ENCODE measurements around the gene PRIM2. TPM values are rescaled to one million over a fixed set of nuclear protein-coding genes. Genes with fewer than 3 reads are reported as not detected.
A peak's percentile ranks its signal among the peaks of the same experiment; 100 is the strongest.
"Not testable (repeated sequence)": the region's sequence is repeated elsewhere in the genome, so short reads cannot be mapped to it uniquely, and the experiment has no call there.

The PRIM2 gene
- total RNA-seq (9.7 TPM), polyA plus RNA-seq (ENCODE audit: insufficient read depth, low read depth, low replicate concordance) (3.0 TPM)
- long read RNA-seq, donor 1, partial matches to known transcripts = 0 of 2 reads
- long read RNA-seq, donor 1, other reads (novel, unspliced or antisense) = 0 of 2 reads
- long read RNA-seq, donor 2, partial matches to known transcripts = 0 of 1 reads
- long read RNA-seq, donor 2, other reads (novel, unspliced or antisense) = 0 of 1 reads
- long read RNA-seq, donor 3, partial matches to known transcripts = 0 of 2 reads
- long read RNA-seq, donor 3, other reads (novel, unspliced or antisense) = 0 of 2 reads
- long read RNA-seq, donor 4, partial matches to known transcripts = 0 of 3 reads
- long read RNA-seq, donor 4, other reads (novel, unspliced or antisense) = 0 of 3 reads
- long read RNA-seq, donor 5 = 0 reads
- long read RNA-seq, donor 6, transcript PRIM2-207 (14 exons, 2,308 nt) = major isoform, 8 of 8 reads
- long read RNA-seq, donor 6, partial matches to known transcripts = 0 of 8 reads
- long read RNA-seq, donor 6, other reads (novel, unspliced or antisense) = 0 of 8 reads
- long read RNA-seq, donor 7, partial matches to known transcripts = 1 of 5 reads
- long read RNA-seq, donor 7, other reads (novel, unspliced or antisense) = 2 of 5 reads
- long read RNA-seq, donor 8 = 0 reads
- long read RNA-seq, donor 9 = 0 reads
- long read RNA-seq, donor 10, partial matches to known transcripts = 0 of 1 reads
- long read RNA-seq, donor 10, other reads (novel, unspliced or antisense) = 0 of 1 reads

- peaks cover 0 to 3% (median 0%) of the 10 kb centered on the region in 3 donors for H3K36me3 ChIP-seq (ENCODE audit: control insufficient read depth in 2 of 3, insufficient read depth in 3 of 3, low read length in 3 of 3)
- FAIRE-seq = peak; percentile 70
- peak; percentile 88 to 95 (median 92) for DNase-seq
- no peaks in the 10 kb centered on the region for H3K27me3 ChIP-seq (ENCODE audit: control insufficient read depth, insufficient read depth, low read length)
- H3K9ac ChIP-seq (ENCODE audit: low read length in 3 of 3) = peak within 1 kb of the TSS; percentile 74 to 96 (median 81)
- peaks cover 0 to 4% (median 4%) of the 10 kb centered on the region in 3 donors for H3K4me1 ChIP-seq (ENCODE audit: control insufficient read depth in 2 of 3, insufficient read depth in 2 of 3, low read depth in 1 of 3, low read length in 3 of 3)
- H3K4me3 ChIP-seq (ENCODE audit: low read length in 3 of 3) = peak within 1 kb of the TSS; percentile 88 to 95 (median 92)
- no peak for TF ChIP-seq CTCF (IDR thresholded peaks at IDR 0.05; ENCODE audit: borderline replicate concordance, extremely low read depth, insufficient read depth)
- intact Hi-C loops (cut with DNase I) = loop anchor here (10.0 kb wide), 1 partner anchor 413 kb away; no protein-coding TSS in a partner anchor
- no peaks in the 10 kb centered on the region for H3K9me3 ChIP-seq (ENCODE audit: control insufficient read depth in 2 of 3, insufficient read depth in 1 of 3, low read length in 3 of 3)
- peak within 1 kb of the TSS in 1 of 2 donors; percentile 35 for H3K27ac ChIP-seq (ENCODE audit: low read depth in 2 of 2, low read length in 2 of 2)
Observed at GRCh38 chr6:57317060-57317943, at the start of gene PRIM2. Gene PRIM2 (plus strand): TSS chr6:57317630. CDS start chr6:57318446, 816 bp downstream.

- DNase-seq (no peak), FAIRE-seq (no peak)
- intact Hi-C loops (cut with DNase I) = no loop called here
- H3K36me3 ChIP-seq (ENCODE audit: control insufficient read depth in 2 of 3, insufficient read depth in 3 of 3, low read length in 3 of 3) = no peaks in the 10 kb centered on the region
- no peak for TF ChIP-seq CTCF (IDR thresholded peaks at IDR 0.05; ENCODE audit: borderline replicate concordance, extremely low read depth, insufficient read depth)
- no peak overlapping the region for H3K4me3 ChIP-seq (ENCODE audit: low read length in 3 of 3)
- no peak overlapping the region for H3K9ac ChIP-seq (ENCODE audit: low read length in 3 of 3)
- no peaks in the 10 kb centered on the region for H3K9me3 ChIP-seq (ENCODE audit: control insufficient read depth in 2 of 3, insufficient read depth in 1 of 3, low read length in 3 of 3)
- H3K27me3 ChIP-seq (ENCODE audit: control insufficient read depth, insufficient read depth, low read length) = no peaks in the 10 kb centered on the region
- no peaks in the 10 kb centered on the region for H3K4me1 ChIP-seq (ENCODE audit: control insufficient read depth in 2 of 3, insufficient read depth in 2 of 3, low read depth in 1 of 3, low read length in 3 of 3)
- no peak overlapping the region for H3K27ac ChIP-seq (ENCODE audit: low read depth in 2 of 2, low read length in 2 of 2)
Observed at GRCh38 chr6:57268294-57268640, 49.2 kb upstream of the PRIM2 start.

GRCh38 chr6:57274113-57274824, 43.2 kb upstream of the PRIM2 start:
- H3K27me3 ChIP-seq (ENCODE audit: control insufficient read depth, insufficient read depth, low read length); intact Hi-C loops (cut with DNase I); H3K4me3 ChIP-seq (ENCODE audit: low read length in 3 of 3); H3K9me3 ChIP-seq (ENCODE audit: control insufficient read depth in 2 of 3, insufficient read depth in 1 of 3, low read length in 3 of 3); H3K9ac ChIP-seq (ENCODE audit: low read length in 3 of 3); DNase-seq; H3K27ac ChIP-seq (ENCODE audit: low read depth in 2 of 2, low read length in 2 of 2); FAIRE-seq; H3K36me3 ChIP-seq (ENCODE audit: control insufficient read depth in 2 of 3, insufficient read depth in 3 of 3, low read length in 3 of 3); H3K4me1 ChIP-seq (ENCODE audit: control insufficient read depth in 2 of 3, insufficient read depth in 2 of 3, low read depth in 1 of 3, low read length in 3 of 3): not testable (repeated sequence)

All from kidney (tissue), 22 donors.